GM12891 (cell line): Measurements from ENCODE around the gene TNFRSF6B.

ENCODE experiments used
- POLR2A ChIP-seq: IDR thresholded peaks from 2 replicates; pipeline ENCODE4 v1.6.1; 2011; ENCODE audit warnings: low read depth, low read length, control low read depth
- POLR2AphosphoS5 ChIP-seq: IDR thresholded peaks from 2 replicates; pipeline ENCODE4 v1.6.1; 2011; ENCODE audit warnings: low read depth, low read length, control low read depth
- SPI1 ChIP-seq: IDR thresholded peaks from 2 replicates; pipeline ENCODE4 v1.6.1; 2011; ENCODE audit warnings: low read depth, low read length, control low read depth
- TAF1 ChIP-seq: IDR thresholded peaks from 2 replicates; pipeline ENCODE4 v1.6.1; 2011; ENCODE audit warnings: low read depth, low read length, control low read depth

DNA sequence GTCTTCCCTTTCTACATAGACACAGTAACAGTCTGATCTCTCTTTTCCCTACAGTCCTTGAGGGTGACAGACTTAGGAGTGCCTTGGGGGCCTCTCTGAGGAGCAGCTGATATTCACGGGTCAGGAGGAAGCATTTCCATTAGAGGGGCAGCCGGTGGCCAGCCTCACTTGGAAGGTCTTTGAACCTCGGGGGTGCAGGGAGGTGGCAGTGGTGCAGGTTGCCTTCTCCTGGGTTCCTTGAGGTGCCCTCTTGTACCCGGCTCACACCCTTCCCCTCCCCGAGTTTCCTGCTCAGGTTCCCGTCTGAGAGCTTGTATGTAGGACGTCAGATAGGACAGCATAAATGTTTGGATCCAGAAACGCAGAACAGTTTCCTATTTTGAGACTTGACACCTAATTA lies 35.8 kb upstream of the TNFRSF6B start:
- no peak for TF ChIP-seq POLR2A
- no peak for TF ChIP-seq POLR2AphosphoS5
- no peak for TF ChIP-seq TAF1
- TF ChIP-seq SPI1: no peak
